ENCODE data around the gene NCAM2. TPM values are rescaled to one million over a fixed set of nuclear protein-coding genes. Genes with fewer than 3 reads are reported as not detected.

Gene NCAM2
- total RNA-seq, 4 donors from 2014 or later: 4.2 to 7.5 (median 4.9) TPM

DNA sequence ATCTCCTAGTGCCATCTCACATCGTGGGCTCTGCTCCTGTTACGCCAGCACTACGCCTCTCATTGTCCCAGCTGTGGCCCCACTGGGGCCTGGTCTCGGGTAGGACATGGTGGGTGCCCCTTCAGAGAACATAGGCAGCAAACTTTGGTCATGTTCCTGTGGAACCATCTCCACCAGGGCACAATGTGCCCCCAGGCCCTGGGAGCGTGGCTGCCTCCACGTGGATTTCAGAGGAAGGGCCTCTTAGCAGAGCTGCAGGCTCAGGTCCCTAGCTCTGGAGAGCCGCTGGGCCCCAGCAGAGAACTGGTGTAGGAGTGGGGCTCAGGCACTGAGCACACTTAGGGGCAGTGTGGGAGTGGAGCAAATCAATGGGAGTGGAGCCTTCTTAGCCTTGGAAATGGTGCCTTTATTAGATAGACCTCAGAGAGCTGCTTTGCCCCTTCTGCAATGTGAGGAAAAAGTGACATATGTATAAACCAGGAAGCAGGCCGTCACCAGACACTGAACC, 460.0 kb downstream of the NCAM2 start:
- H3K36me3 ChIP-seq: no peaks in the 10 kb centered on the region
- 97% methylated on average over 5 of the region's 8 CpGs for WGBS
- no peaks in the 10 kb centered on the region for H3K4me1 ChIP-seq
- no peak for TF ChIP-seq EP300 (IDR thresholded peaks at IDR 0.05)
- no peak for DNase-seq (ENCODE audit: extremely low spot score)
- H3K9me3 ChIP-seq: no peaks in the 10 kb centered on the region
- intact Hi-C loops (cut with DNase I): no loop called here
- no peaks in the 10 kb centered on the region for H3K27me3 ChIP-seq
- no peak overlapping the region for H3K4me3 ChIP-seq
- H3K27ac ChIP-seq (replicated peaks in 1 of 4): no peak overlapping the region

DNA sequence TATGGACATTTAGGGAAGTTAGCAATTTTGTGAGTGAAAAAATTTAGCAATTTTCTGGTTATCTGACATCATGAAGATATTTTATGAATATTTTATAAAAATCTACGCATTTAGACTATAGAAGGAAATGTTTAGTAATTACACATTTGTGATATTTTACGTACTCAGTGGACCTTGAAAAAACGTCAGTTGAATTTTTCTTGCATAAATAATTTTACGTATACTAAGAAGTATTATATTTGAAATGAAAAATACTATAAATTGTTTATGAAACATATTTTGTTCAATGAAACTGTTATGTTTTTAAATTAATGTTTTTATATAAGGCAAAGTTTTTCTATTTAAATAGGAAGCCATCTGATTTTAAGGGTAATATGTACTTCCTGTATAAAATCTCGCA, 462.8 kb downstream of the NCAM2 start:
- H3K27me3 ChIP-seq: no peaks in the 10 kb centered on the region
- H3K27ac ChIP-seq (replicated peaks in 1 of 4): no peak overlapping the region
- intact Hi-C loops (cut with DNase I): no loop called here
- no peak for TF ChIP-seq POLR2A (IDR thresholded peaks at IDR 0.05; ENCODE audit: low read depth)
- no peak for TF ChIP-seq POLR2AphosphoS5 (IDR thresholded peaks at IDR 0.05)
- TF ChIP-seq, protein P1, sequence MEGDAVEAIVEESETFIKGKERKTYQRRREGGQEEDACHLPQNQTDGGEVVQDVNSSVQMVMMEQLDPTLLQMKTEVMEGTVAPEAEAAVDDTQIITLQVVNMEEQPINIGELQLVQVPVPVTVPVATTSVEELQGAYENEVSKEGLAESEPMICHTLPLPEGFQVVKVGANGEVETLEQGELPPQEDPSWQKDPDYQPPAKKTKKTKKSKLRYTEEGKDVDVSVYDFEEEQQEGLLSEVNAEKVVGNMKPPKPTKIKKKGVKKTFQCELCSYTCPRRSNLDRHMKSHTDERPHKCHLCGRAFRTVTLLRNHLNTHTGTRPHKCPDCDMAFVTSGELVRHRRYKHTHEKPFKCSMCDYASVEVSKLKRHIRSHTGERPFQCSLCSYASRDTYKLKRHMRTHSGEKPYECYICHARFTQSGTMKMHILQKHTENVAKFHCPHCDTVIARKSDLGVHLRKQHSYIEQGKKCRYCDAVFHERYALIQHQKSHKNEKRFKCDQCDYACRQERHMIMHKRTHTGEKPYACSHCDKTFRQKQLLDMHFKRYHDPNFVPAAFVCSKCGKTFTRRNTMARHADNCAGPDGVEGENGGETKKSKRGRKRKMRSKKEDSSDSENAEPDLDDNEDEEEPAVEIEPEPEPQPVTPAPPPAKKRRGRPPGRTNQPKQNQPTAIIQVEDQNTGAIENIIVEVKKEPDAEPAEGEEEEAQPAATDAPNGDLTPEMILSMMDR (IDR thresholded peaks at IDR 0.05): no peak
- TF ChIP-seq EP300 (IDR thresholded peaks at IDR 0.05): no peak
- no peak for DNase-seq (ENCODE audit: extremely low spot score)
- no peaks in the 10 kb centered on the region for H3K36me3 ChIP-seq
- H3K4me3 ChIP-seq: no peak overlapping the region
- no peaks in the 10 kb centered on the region for H3K9me3 ChIP-seq
- WGBS: 91% methylated on average over 5 of the region's 5 CpGs
- no peaks in the 10 kb centered on the region for H3K4me1 ChIP-seq

DNA sequence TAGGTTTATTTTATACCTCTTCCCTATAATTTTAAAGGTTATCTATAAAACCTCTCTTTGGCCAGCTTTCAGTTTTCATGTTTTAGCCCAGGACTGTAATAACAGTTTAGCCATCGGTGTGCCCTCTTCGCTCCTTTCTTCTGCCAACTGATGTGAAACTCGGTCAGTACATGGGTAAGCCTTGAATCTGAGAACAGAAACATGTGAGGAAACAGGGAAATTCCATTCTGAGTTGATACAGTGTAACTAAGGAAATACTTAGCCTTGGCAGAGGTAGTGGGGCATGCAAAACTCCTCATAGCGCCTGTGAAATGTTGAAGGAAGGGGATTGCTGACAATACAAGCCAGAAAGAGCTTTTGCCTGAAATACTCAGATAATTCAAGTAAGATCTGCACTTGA, 465.2 kb downstream of the NCAM2 start:
- H3K4me1 ChIP-seq: no peaks in the 10 kb centered on the region
- no peaks in the 10 kb centered on the region for H3K9me3 ChIP-seq
- no peaks in the 10 kb centered on the region for H3K36me3 ChIP-seq
- H3K27ac ChIP-seq (replicated peaks in 1 of 4): no peak overlapping the region
- DNase-seq (ENCODE audit: extremely low spot score): no peak
- intact Hi-C loops (cut with DNase I): no loop called here
- H3K27me3 ChIP-seq: no peaks in the 10 kb centered on the region
- TF ChIP-seq EP300 (IDR thresholded peaks at IDR 0.05): no peak
- TF ChIP-seq POLR2AphosphoS5 (IDR thresholded peaks at IDR 0.05): no peak
- TF ChIP-seq, protein P1 (IDR thresholded peaks at IDR 0.05): no peak
- H3K4me3 ChIP-seq: no peak overlapping the region
- 74% methylated on average over 4 of the region's 4 CpGs for WGBS

DNA sequence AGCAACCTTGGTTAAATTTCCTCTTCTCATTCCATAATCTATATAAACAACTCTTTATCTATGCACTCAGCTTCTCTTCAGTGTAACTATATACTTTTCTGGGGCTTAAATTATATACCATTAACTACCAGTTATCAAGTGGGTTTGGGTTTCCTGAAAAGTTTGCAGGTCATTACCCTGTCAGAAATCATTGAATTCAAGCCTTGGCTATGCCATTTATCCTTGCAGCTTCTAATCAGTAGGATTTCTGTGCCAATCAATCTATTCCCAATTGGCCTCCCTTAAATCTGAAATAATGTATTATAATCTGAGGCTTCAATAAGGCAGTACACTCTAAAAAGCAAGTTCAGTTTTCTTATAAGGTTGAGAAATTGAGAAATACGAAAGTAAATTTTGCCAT, 466.5 kb downstream of the NCAM2 start:
- H3K9me3 ChIP-seq: no peaks in the 10 kb centered on the region
- H3K36me3 ChIP-seq: no peaks in the 10 kb centered on the region
- no peaks in the 10 kb centered on the region for H3K27me3 ChIP-seq
- no peak for DNase-seq (ENCODE audit: extremely low spot score)
- intact Hi-C loops (cut with DNase I): no loop called here
- H3K4me3 ChIP-seq: no peak overlapping the region
- H3K4me1 ChIP-seq: no peaks in the 10 kb centered on the region
- H3K27ac ChIP-seq (replicated peaks in 1 of 4): no peak overlapping the region
- 73% methylated on average over 1 of the region's 1 CpG for WGBS
- TF ChIP-seq EP300 (IDR thresholded peaks at IDR 0.05) (no peak), POLR2AphosphoS5 (IDR thresholded peaks at IDR 0.05) (no peak), POLR2A (IDR thresholded peaks at IDR 0.05; ENCODE audit: low read depth) (no peak)
- TF ChIP-seq, protein P1 (IDR thresholded peaks at IDR 0.05): no peak

DNA sequence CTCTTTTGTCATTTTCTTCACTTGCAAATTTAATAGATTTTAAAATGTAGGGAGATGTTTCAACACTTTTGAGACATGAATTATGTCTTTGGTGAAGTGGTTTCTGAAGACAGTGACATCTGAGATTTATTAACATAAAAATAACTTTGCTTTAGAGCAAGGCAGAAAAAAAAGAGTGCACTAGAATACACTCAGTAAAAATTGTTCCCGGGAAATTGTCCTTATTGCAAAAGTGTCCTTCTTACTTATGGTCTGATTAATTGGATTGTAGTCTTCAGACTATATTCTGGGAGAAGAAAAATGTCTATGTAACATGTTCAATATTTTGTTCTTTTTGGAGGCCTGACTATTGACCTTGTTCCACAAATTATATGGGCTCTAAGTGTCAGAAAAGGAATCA, 468.5 kb downstream of the NCAM2 start:
- H3K27me3 ChIP-seq: no peaks in the 10 kb centered on the region
- 66% methylated on average over 1 of the region's 1 CpG for WGBS
- intact Hi-C loops (cut with DNase I): no loop called here
- no peak overlapping the region for H3K4me3 ChIP-seq
- TF ChIP-seq POLR2A (IDR thresholded peaks at IDR 0.05; ENCODE audit: low read depth) (no peak), POLR2AphosphoS5 (IDR thresholded peaks at IDR 0.05) (no peak), EP300 (IDR thresholded peaks at IDR 0.05) (no peak)
- TF ChIP-seq, protein P1 (IDR thresholded peaks at IDR 0.05): no peak
- H3K9me3 ChIP-seq: no peaks in the 10 kb centered on the region
- H3K36me3 ChIP-seq: no peaks in the 10 kb centered on the region
- no peak for DNase-seq (ENCODE audit: extremely low spot score)
- H3K4me1 ChIP-seq: no peaks in the 10 kb centered on the region
- H3K27ac ChIP-seq (replicated peaks in 1 of 4): no peak overlapping the region

All from esophagus muscularis mucosa (tissue), 4 donors.